ENCODE measurements around the gene ESR2. TPM values are rescaled to one million over a fixed set of nuclear protein-coding genes. Genes with fewer than 3 reads are reported as not detected.
"Not testable (repeated sequence)": the region's sequence is repeated elsewhere in the genome, so short reads cannot be mapped to it uniquely, and the experiment has no call there.

ESR2 gene
- total RNA-seq, 1 donor from 2014 or later = 0.31 TPM

GRCh38 chr14:64125270-64125669 lies 168.9 kb downstream of the ESR2 start:
- no peak overlapping the region for H3K4me3 Mint-ChIP-seq
- no peak overlapping the region for H3K27ac Mint-ChIP-seq
- no peak for TF ChIP-seq CTCF (IDR thresholded peaks at IDR 0.05; ENCODE audit: unreplicated experiment)
- peaks cover 12% of the 10 kb centered on the region for H3K9me3 Mint-ChIP-seq
- no peak for DNase-seq (ENCODE audit: low spot score in 2 of 2, unreplicated experiment in 2 of 2)
- peaks cover 52% of the 10 kb centered on the region for H3K36me3 Mint-ChIP-seq
- H3K27me3 Mint-ChIP-seq (ENCODE audit: low read depth) = no peaks in the 10 kb centered on the region
- H3K4me1 Mint-ChIP-seq = no peaks in the 10 kb centered on the region

- H3K4me3 Mint-ChIP-seq = no peak overlapping the region
- no peaks in the 10 kb centered on the region for H3K27me3 Mint-ChIP-seq (ENCODE audit: low read depth)
- no peaks in the 10 kb centered on the region for H3K4me1 Mint-ChIP-seq
- TF ChIP-seq CTCF (IDR thresholded peaks at IDR 0.05; ENCODE audit: unreplicated experiment) = no peak
- DNase-seq (ENCODE audit: low spot score in 2 of 2, unreplicated experiment in 2 of 2) = no peak
- H3K27ac Mint-ChIP-seq = no peak overlapping the region
- H3K9me3 Mint-ChIP-seq = peaks cover 12% of the 10 kb centered on the region
- peaks cover 50% of the 10 kb centered on the region for H3K36me3 Mint-ChIP-seq
Measured at GRCh38 chr14:64123241-64123822, 170.8 kb downstream of the ESR2 start.

GRCh38 chr14:64119980-64120379 lies 174.2 kb downstream of the ESR2 start:
- Mint-ChIP-seq H3K27ac (no peak overlapping the region), H3K4me3 (no peak overlapping the region), H3K36me3 (peaks cover 31% of the 10 kb centered on the region), H3K27me3 (ENCODE audit: low read depth) (no peaks in the 10 kb centered on the region), H3K9me3 (no peaks in the 10 kb centered on the region), H3K4me1 (no peaks in the 10 kb centered on the region)
- no peak for DNase-seq (ENCODE audit: low spot score in 2 of 2, unreplicated experiment in 2 of 2)
- TF ChIP-seq CTCF (IDR thresholded peaks at IDR 0.05; ENCODE audit: unreplicated experiment) = no peak

GRCh38 chr14:64119500-64119899 lies 174.7 kb downstream of the ESR2 start:
- no peaks in the 10 kb centered on the region for H3K4me1 Mint-ChIP-seq
- no peaks in the 10 kb centered on the region for H3K9me3 Mint-ChIP-seq
- no peak overlapping the region for H3K27ac Mint-ChIP-seq
- no peaks in the 10 kb centered on the region for H3K27me3 Mint-ChIP-seq (ENCODE audit: low read depth)
- peaks cover 30% of the 10 kb centered on the region for H3K36me3 Mint-ChIP-seq
- DNase-seq (ENCODE audit: low spot score in 2 of 2, unreplicated experiment in 2 of 2) = no peak
- H3K4me3 Mint-ChIP-seq = no peak overlapping the region
- TF ChIP-seq CTCF (IDR thresholded peaks at IDR 0.05; ENCODE audit: unreplicated experiment) = no peak

GRCh38 chr14:64118892-64119291 lies 175.3 kb downstream of the ESR2 start:
- no peak for TF ChIP-seq CTCF (IDR thresholded peaks at IDR 0.05; ENCODE audit: unreplicated experiment)
- DNase-seq (ENCODE audit: low spot score in 2 of 2, unreplicated experiment in 2 of 2) = no peak
- no peak overlapping the region for H3K27ac Mint-ChIP-seq

GRCh38 chr14:64118403-64118742 lies 175.8 kb downstream of the ESR2 start:
- H3K4me3 Mint-ChIP-seq; H3K27me3 Mint-ChIP-seq (ENCODE audit: low read depth); DNase-seq (ENCODE audit: low spot score in 2 of 2, unreplicated experiment in 2 of 2); H3K9me3 Mint-ChIP-seq; H3K27ac Mint-ChIP-seq; H3K4me1 Mint-ChIP-seq: not testable (repeated sequence)
- H3K36me3 Mint-ChIP-seq = peaks cover 27% of the 10 kb centered on the region

More at GRCh38 chr14:64118892-64119291, 175.3 kb downstream of the ESR2 start:
- Mint-ChIP-seq H3K9me3 (no peaks in the 10 kb centered on the region), H3K36me3 (peaks cover 30% of the 10 kb centered on the region), H3K27me3 (ENCODE audit: low read depth) (no peaks in the 10 kb centered on the region), H3K4me3 (no peak overlapping the region), H3K4me1 (no peaks in the 10 kb centered on the region)

Data from mesothelial cell of epicardium (in vitro differentiated cells).